Dedifferentiated amniotic fluid mesenchymal stem cell (primary cell): ENCODE measurements around the gene CUX1.
"Not testable (repeated sequence)": the region's sequence is repeated elsewhere in the genome, so short reads cannot be mapped to it uniquely, and the experiment has no call there.

Experiments
- DNase-seq: peaks from one replicate; pipeline ENCODE4 v3.0.0-alpha.2; 2016; ENCODE audit errors: extremely low spot score

Gene CUX1

GRCh38 chr7:102045681-102046372 is 228.4 kb downstream of the CUX1 start:
- no peak for DNase-seq

- DNase-seq = no peak
Measured at GRCh38 chr7:102046373-102047117, 229.1 kb downstream of the CUX1 start.

GRCh38 chr7:102047167-102047566 is 229.7 kb downstream of the CUX1 start:
- DNase-seq = no peak

- DNase-seq = no peak
Measured at GRCh38 chr7:102049765-102050164, 232.3 kb downstream of the CUX1 start.

GRCh38 chr7:102050864-102051460 is 233.5 kb downstream of the CUX1 start:
- DNase-seq = no peak

GRCh38 chr7:102051736-102052135 is 234.3 kb downstream of the CUX1 start:
- DNase-seq = not testable (repeated sequence)

GRCh38 chr7:102054158-102054557 is 236.7 kb downstream of the CUX1 start:
- no peak for DNase-seq

- DNase-seq = no peak
Measured at GRCh38 chr7:102055181-102055976, 238.0 kb downstream of the CUX1 start.

GRCh38 chr7:102059524-102059923 is 242.1 kb downstream of the CUX1 start:
- DNase-seq = no peak

GRCh38 chr7:102061354-102061945 is 244.0 kb downstream of the CUX1 start:
- DNase-seq = no peak

- DNase-seq = no peak
Measured at GRCh38 chr7:102061981-102062390, 244.6 kb downstream of the CUX1 start.

- no peak for DNase-seq
Measured at GRCh38 chr7:102063690-102064180, 246.3 kb downstream of the CUX1 start.

GRCh38 chr7:102064361-102065025 is 247.1 kb downstream of the CUX1 start:
- no peak for DNase-seq

- DNase-seq = no peak
Measured at GRCh38 chr7:102065226-102065625, 247.8 kb downstream of the CUX1 start.

GRCh38 chr7:102066476-102066875 is 249.1 kb downstream of the CUX1 start:
- no peak for DNase-seq

- no peak for DNase-seq
Measured at GRCh38 chr7:102068846-102069245, 251.4 kb downstream of the CUX1 start.

- no peak for DNase-seq
Measured at GRCh38 chr7:102069931-102070629, 252.7 kb downstream of the CUX1 start.

GRCh38 chr7:102072003-102072402 is 254.6 kb downstream of the CUX1 start:
- DNase-seq = no peak

GRCh38 chr7:102072636-102073209 is 255.3 kb downstream of the CUX1 start:
- no peak for DNase-seq
